ENCODE measurements around the gene SLC12A3. TPM values are rescaled to one million over a fixed set of nuclear protein-coding genes. Genes with fewer than 3 reads are reported as not detected.
A peak's percentile ranks its signal among the peaks of the same experiment; 100 is the strongest.

Gene SLC12A3
- total RNA-seq, 1 donor from 2014 or later, result not detected

- peaks cover 38% of the 10 kb centered on the region for H3K4me1 Mint-ChIP-seq
- H3K9me3 Mint-ChIP-seq, result no peaks in the 10 kb centered on the region
- no peak overlapping the region for H3K27ac Mint-ChIP-seq (ENCODE audit: unreplicated experiment)
- no peak for TF ChIP-seq CTCF (conservative IDR thresholded peaks at IDR 0.05)
- no peak overlapping the region for H3K4me3 Mint-ChIP-seq
- DNase-seq (ENCODE audit: low read depth, low spot score), result no peak
- H3K36me3 Mint-ChIP-seq (ENCODE audit: low read depth), result no peaks in the 10 kb centered on the region
- no peaks in the 10 kb centered on the region for H3K27me3 Mint-ChIP-seq (ENCODE audit: low read depth)
These were observed 12.6 kb upstream of the SLC12A3 start for GRCh38 chr16:56852401-56852730.

- Mint-ChIP-seq H3K27ac (ENCODE audit: unreplicated experiment) (peak overlapping the region; percentile 62), H3K9me3 (no peaks in the 10 kb centered on the region)
- DNase-seq (ENCODE audit: low read depth, low spot score), result no peak
These were observed 12.0 kb upstream of the SLC12A3 start for GRCh38 chr16:56852968-56853367.

GRCh38 chr16:56855201-56855600 is 9.8 kb upstream of the SLC12A3 start:
- Mint-ChIP-seq H3K4me1 (peaks cover 9% of the 10 kb centered on the region), H3K27ac (ENCODE audit: unreplicated experiment) (no peak overlapping the region), H3K27me3 (ENCODE audit: low read depth) (no peaks in the 10 kb centered on the region), H3K4me3 (no peak overlapping the region), H3K9me3 (no peaks in the 10 kb centered on the region), H3K36me3 (ENCODE audit: low read depth) (no peaks in the 10 kb centered on the region)
- no peak for DNase-seq (ENCODE audit: low read depth, low spot score)
- TF ChIP-seq CTCF (conservative IDR thresholded peaks at IDR 0.05), result no peak

More at GRCh38 chr16:56852968-56853367, 12.0 kb upstream of the SLC12A3 start:
- H3K27me3 Mint-ChIP-seq (ENCODE audit: low read depth), result no peaks in the 10 kb centered on the region
- no peak overlapping the region for H3K4me3 Mint-ChIP-seq
- TF ChIP-seq CTCF (conservative IDR thresholded peaks at IDR 0.05), result no peak
- no peaks in the 10 kb centered on the region for H3K36me3 Mint-ChIP-seq (ENCODE audit: low read depth)
- peaks cover 32% of the 10 kb centered on the region for H3K4me1 Mint-ChIP-seq

GRCh38 chr16:56855946-56856345 is 9.1 kb upstream of the SLC12A3 start:
- Mint-ChIP-seq H3K4me1 (peaks cover 6% of the 10 kb centered on the region), H3K27ac (ENCODE audit: unreplicated experiment) (no peak overlapping the region), H3K9me3 (no peaks in the 10 kb centered on the region), H3K36me3 (ENCODE audit: low read depth) (no peaks in the 10 kb centered on the region), H3K27me3 (ENCODE audit: low read depth) (no peaks in the 10 kb centered on the region), H3K4me3 (no peak overlapping the region)
- no peak for TF ChIP-seq CTCF (conservative IDR thresholded peaks at IDR 0.05)
- DNase-seq (ENCODE audit: low read depth, low spot score), result no peak

- Mint-ChIP-seq H3K27ac (ENCODE audit: unreplicated experiment) (no peak overlapping the region), H3K4me1 (peaks cover 11% of the 10 kb centered on the region), H3K9me3 (no peaks in the 10 kb centered on the region), H3K4me3 (no peak overlapping the region), H3K36me3 (ENCODE audit: low read depth) (no peaks in the 10 kb centered on the region), H3K27me3 (ENCODE audit: low read depth) (no peaks in the 10 kb centered on the region)
- TF ChIP-seq CTCF (conservative IDR thresholded peaks at IDR 0.05), result no peak
- DNase-seq (ENCODE audit: low read depth, low spot score), result no peak
These were observed 8.0 kb upstream of the SLC12A3 start for GRCh38 chr16:56856876-56857447.

All from neural crest cell (in vitro differentiated cells).